Neural progenitor cell (in vitro differentiated cells): ENCODE measurements around the gene TBX21. TPM values are rescaled to one million over a fixed set of nuclear protein-coding genes. Genes with fewer than 3 reads are reported as not detected.
A peak's percentile ranks its signal among the peaks of the same experiment; 100 is the strongest.

Experiments used
- DNase-seq: peaks from one replicate; pipeline ENCODE4 v3.0.0-alpha.2; 2016; ENCODE audit warnings: low spot score
- H2AFZ ChIP-seq: fragments of 200-600 bp; sonication (generic); replicated peaks from 2 replicates; pipeline ENCODE4 v1.6.1; 2016; ENCODE audit warnings: antibody characterized with exemption
- H3F3A ChIP-seq: fragments of 200-600 bp; sonication (generic); 2 replicates; pipeline ENCODE4 v1.6.1; 2016; ENCODE audit warnings: antibody characterized with exemption, low read depth
- H3K27ac ChIP-seq: fragments of 200-600 bp; sonication (generic); 2 replicates; pipeline ENCODE4 v1.5.1; 2016; ENCODE audit warnings: mild to moderate bottlenecking
- H3K27me3 ChIP-seq: fragments of 200-600 bp; sonication (generic); 2 replicates; pipeline ENCODE4 v1.6.1; 2016; ENCODE audit warnings: mild to moderate bottlenecking, moderate library complexity
- H3K36me3 ChIP-seq: fragments of 200-600 bp; sonication (generic); 2 replicates; pipeline ENCODE4 v1.5.1; 2016
- H3K4me1 ChIP-seq: fragments of 200-600 bp; sonication (generic); 2 replicates; pipeline ENCODE4 v1.6.1; 2016; ENCODE audit warnings: mixed run types
- H3K4me2 ChIP-seq: fragments of 200-600 bp; sonication (generic); 2 replicates; pipeline ENCODE4 v1.6.1; 2016
- H3K4me3 ChIP-seq: fragments of 200-600 bp; sonication (generic); 2 replicates; pipeline ENCODE4 v1.5.1; 2016
- H3K79me2 ChIP-seq: fragments of 200-600 bp; sonication (generic); 2 replicates; pipeline ENCODE4 v1.6.1; 2016; ENCODE audit warnings: low read depth
- H3K9ac ChIP-seq: fragments of 200-600 bp; sonication (generic); 2 replicates; pipeline ENCODE4 v1.6.1; 2016
- H3K9me3 ChIP-seq: fragments of 200-600 bp; sonication (generic); 2 replicates; pipeline ENCODE4 v1.5.1; 2016; ENCODE audit warnings: low read depth
- H4K20me1 ChIP-seq: fragments of 200-600 bp; sonication (generic); 2 replicates; pipeline ENCODE4 v1.6.1; 2016; ENCODE audit warnings: low read depth
- H3K27ac Mint-ChIP-seq: 3 replicates; pipeline ENCODE4 v1.8.0; 2021; ENCODE audit warnings: mixed read lengths
- H3K27me3 Mint-ChIP-seq: 2 replicates; pipeline ENCODE4 v1.8.0; 2022; ENCODE audit warnings: low read depth, mild to moderate bottlenecking, inconsistent platforms, moderate library complexity, mixed read lengths; ENCODE audit not compliant: insufficient read depth
- H3K36me3 Mint-ChIP-seq: 3 replicates; pipeline ENCODE4 v1.8.0; 2021; ENCODE audit warnings: mixed read lengths
- H3K4me1 Mint-ChIP-seq: 3 replicates; pipeline ENCODE4 v1.8.0; 2021; ENCODE audit warnings: mixed read lengths
- H3K4me3 Mint-ChIP-seq: 3 replicates; pipeline ENCODE4 v1.8.0; 2021; ENCODE audit warnings: mild to moderate bottlenecking, moderate library complexity, mixed read lengths
- H3K9me3 Mint-ChIP-seq: 3 replicates; pipeline ENCODE4 v1.8.0; 2020; ENCODE audit warnings: mixed read lengths
- CTCF ChIP-seq: fragments of 200-600 bp; sonication (generic); IDR thresholded peaks from 2 replicates; pipeline ENCODE4 v1.5.1; 2017; ENCODE audit warnings: antibody characterized with exemption, mild to moderate bottlenecking
- EZH2 ChIP-seq: fragments of 200-600 bp; sonication (generic); IDR thresholded peaks from 2 replicates; pipeline ENCODE4 v1.6.1; 2017; ENCODE audit warnings: antibody characterized with exemption, mild to moderate bottlenecking, moderate library complexity
- EZH2phosphoT487 ChIP-seq: fragments of 200-600 bp; sonication (generic); IDR thresholded peaks from 2 replicates; pipeline ENCODE4 v1.6.1; 2017; ENCODE audit warnings: antibody characterized with exemption
- total RNA-seq: library from RNA; depleted of rRNA; stranded (reverse); fragments of >200 nt; gene quantifications from 2 replicates; pipeline ENCODE4 v1.2.3, GENCODE V29; 2015; ENCODE audit warnings: low replicate concordance

Gene TBX21
- total RNA-seq, 1 donor from 2014 or later = not detected

DNA sequence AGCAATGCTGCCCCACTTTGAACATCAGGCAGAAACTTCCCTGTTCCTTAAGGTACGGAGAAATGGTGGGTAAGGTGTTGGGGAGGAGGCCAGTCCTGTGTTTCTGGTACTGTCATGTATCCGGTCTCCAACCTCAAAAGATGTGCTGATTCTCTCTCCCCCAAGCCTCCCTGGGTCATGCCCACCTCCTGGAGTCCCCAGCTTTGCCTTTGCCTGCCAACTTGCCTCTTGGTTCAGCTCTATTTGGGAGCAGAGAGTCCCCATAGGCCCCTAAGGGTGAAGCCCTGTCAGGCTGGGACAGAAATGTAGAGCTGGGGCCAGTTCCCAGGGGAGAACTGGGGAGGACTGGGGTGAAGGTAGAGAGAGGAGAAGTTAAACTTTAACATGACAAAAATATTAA lies 1.6 kb upstream of the TBX21 start:
- Histone ChIP-seq H3K9ac (no peak overlapping the region), H2AFZ (no peak overlapping the region), H3F3A (no peaks in the 10 kb centered on the region), H4K20me1 (peaks cover 12% of the 10 kb centered on the region), H3K36me3 (no peaks in the 10 kb centered on the region), H3K4me3 (no peak overlapping the region), H3K27ac (no peak overlapping the region), H3K4me1 (peaks cover 6% of the 10 kb centered on the region), H3K27me3 (peaks cover 74% of the 10 kb centered on the region), H3K4me2 (no peak overlapping the region), H3K79me2 (no peaks in the 10 kb centered on the region), H3K9me3 (no peaks in the 10 kb centered on the region)
- Mint-ChIP-seq H3K36me3 (no peaks in the 10 kb centered on the region), H3K27me3 (peaks cover 51% of the 10 kb centered on the region), H3K9me3 (peaks cover 3% of the 10 kb centered on the region), H3K27ac (no peak overlapping the region), H3K4me1 (peaks cover 12% of the 10 kb centered on the region), H3K4me3 (peak overlapping the region; percentile 41)
- TF ChIP-seq EZH2phosphoT487 = no peak
- TF ChIP-seq CTCF = no peak
- no peak for TF ChIP-seq EZH2
- DNase-seq = no peak

DNA sequence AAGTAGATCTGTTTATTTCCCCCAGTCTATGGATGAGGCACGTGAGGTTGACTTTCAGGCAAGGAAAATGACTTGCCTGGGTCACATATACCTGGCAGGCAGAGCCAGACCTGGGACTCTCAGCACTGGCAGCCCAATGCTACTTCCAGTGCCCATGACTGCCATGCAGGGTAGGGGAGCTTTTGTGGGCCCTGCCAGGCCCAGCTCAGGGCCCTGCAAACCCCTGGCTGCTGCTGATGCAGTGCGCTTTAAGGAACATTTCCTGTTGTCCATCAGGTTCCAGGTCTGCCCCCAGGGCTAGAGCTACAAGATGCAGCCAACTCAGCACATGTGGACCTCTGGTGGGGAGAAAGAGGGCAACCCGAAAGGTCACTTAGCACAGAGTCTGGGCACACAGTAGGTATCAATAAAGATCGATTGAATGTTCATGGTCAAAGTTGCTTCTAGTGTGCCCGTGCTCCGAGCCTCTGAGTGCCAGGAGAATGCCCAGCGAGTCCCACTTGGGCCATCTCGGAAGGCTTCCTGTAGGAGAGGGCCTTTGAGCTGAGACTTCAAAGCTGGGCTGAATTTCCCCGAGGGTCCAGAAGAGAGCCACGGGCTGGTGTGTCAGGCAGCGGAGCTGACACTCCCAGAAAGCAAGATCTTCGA lies 513 bp upstream of the TBX21 start:
- peaks cover 9% of the 10 kb centered on the region for H3K4me1 Mint-ChIP-seq
- H3K27me3 Mint-ChIP-seq = peaks cover 59% of the 10 kb centered on the region
- Histone ChIP-seq H3K9ac (no peak overlapping the region), H4K20me1 (peaks cover 12% of the 10 kb centered on the region), H3K4me2 (peak overlapping the region; percentile 96), H2AFZ (no peak overlapping the region), H3K27me3 (peaks cover 85% of the 10 kb centered on the region), H3K27ac (no peak overlapping the region), H3K4me1 (peaks cover 5% of the 10 kb centered on the region), H3F3A (no peaks in the 10 kb centered on the region), H3K9me3 (no peaks in the 10 kb centered on the region), H3K4me3 (peak overlapping the region; percentile 66), H3K79me2 (no peaks in the 10 kb centered on the region), H3K36me3 (no peaks in the 10 kb centered on the region)
- TF ChIP-seq EZH2 (no peak), EZH2phosphoT487 (no peak), CTCF (no peak)
- no peaks in the 10 kb centered on the region for H3K36me3 Mint-ChIP-seq
- DNase-seq = no peak
- peak overlapping the region; percentile 81 for H3K4me3 Mint-ChIP-seq
- H3K27ac Mint-ChIP-seq = no peak overlapping the region
- H3K9me3 Mint-ChIP-seq = peaks cover 3% of the 10 kb centered on the region

- Histone ChIP-seq H3K4me3 (peak overlapping the region; percentile 66), H2AFZ (peak overlapping the region; percentile 89), H3F3A (no peaks in the 10 kb centered on the region), H3K9me3 (no peaks in the 10 kb centered on the region), H3K36me3 (no peaks in the 10 kb centered on the region), H3K27ac (no peak overlapping the region), H3K79me2 (no peaks in the 10 kb centered on the region), H3K9ac (no peak overlapping the region), H3K4me2 (peak overlapping the region; percentile 96), H3K27me3 (peaks cover 85% of the 10 kb centered on the region), H4K20me1 (peaks cover 12% of the 10 kb centered on the region), H3K4me1 (peaks cover 5% of the 10 kb centered on the region)
- Mint-ChIP-seq H3K27ac (no peak overlapping the region), H3K9me3 (peaks cover 3% of the 10 kb centered on the region), H3K4me3 (peak overlapping the region; percentile 84), H3K36me3 (no peaks in the 10 kb centered on the region), H3K4me1 (peaks cover 9% of the 10 kb centered on the region), H3K27me3 (peaks cover 62% of the 10 kb centered on the region)
- TF ChIP-seq EZH2phosphoT487 = peak; percentile 98
- TF ChIP-seq EZH2 = peak; percentile 99
- TF ChIP-seq CTCF = no peak
- peak; percentile 36 for DNase-seq
Measured at GRCh38 chr17:47733674-47734410, 806 bp downstream of the TBX21 start.
